Liver (tissue), 9 donors: ENCODE data around the gene IFNW1. TPM values are rescaled to one million over a fixed set of nuclear protein-coding genes. Genes with fewer than 3 reads are reported as not detected.
"Not testable (repeated sequence)": the region's sequence is repeated elsewhere in the genome, so short reads cannot be mapped to it uniquely, and the experiment has no call there.

ENCODE experiments used
- DNase-seq: peaks from one replicate; pipeline ENCODE4 v3.0.0-alpha.2; 2017; ENCODE audit warnings: low spot score
- H3K27ac ChIP-seq, 2 donors: one replicate each; pipeline ENCODE4 v1.7.0; 2013; ENCODE audit warnings: inconsistent platforms in 2 of 2, low read length in 2 of 2, control low read depth in 1 of 2, low read depth in 1 of 2, mild to moderate bottlenecking in 1 of 2
- H3K27me3 ChIP-seq, 4 donors: one replicate each; pipeline versions ENCODE4 v1.6.1 to v1.7.0; 2013; ENCODE audit warnings: low read length in 3 of 4, inconsistent platforms in 1 of 4, mild to moderate bottlenecking in 1 of 4, moderate library complexity in 1 of 4; ENCODE audit not compliant: control insufficient read depth in 4 of 4, insufficient read depth in 4 of 4
- H3K36me3 ChIP-seq, 4 donors: one replicate each; pipeline versions ENCODE4 v1.6.1 to v1.7.0; 2013; ENCODE audit warnings: low read length in 3 of 4, mild to moderate bottlenecking in 3 of 4, low read depth in 1 of 4, moderate library complexity in 1 of 4; ENCODE audit not compliant: control insufficient read depth in 4 of 4, insufficient read depth in 3 of 4
- H3K4me1 ChIP-seq, 4 donors: one replicate each; pipeline versions ENCODE4 v1.6.1 to v1.7.0; 2013; ENCODE audit warnings: low read length in 3 of 4, mild to moderate bottlenecking in 3 of 4, moderate library complexity in 1 of 4; ENCODE audit not compliant: control insufficient read depth in 4 of 4, insufficient read depth in 4 of 4
- H3K4me3 ChIP-seq, 3 donors: one replicate each; pipeline versions ENCODE4 v1.6.1 to v1.7.0; 2013; ENCODE audit warnings: low read length in 3 of 3, control low read depth in 1 of 3, low read depth in 1 of 3, mild to moderate bottlenecking in 1 of 3
- H3K9ac ChIP-seq, 2 donors: one replicate each; pipeline ENCODE4 v1.7.0; 2013; ENCODE audit warnings: low read length in 2 of 2, mild to moderate bottlenecking in 2 of 2, moderate library complexity in 2 of 2, control low read depth in 1 of 2, low read depth in 1 of 2
- H3K9me3 ChIP-seq, 4 donors: one replicate each; pipeline versions ENCODE4 v1.6.1 to v1.7.0; 2013; ENCODE audit warnings: low read length in 3 of 4; ENCODE audit not compliant: control insufficient read depth in 4 of 4
- EGR1 ChIP-seq, 2 donors: IDR thresholded peaks; 2 replicates each; pipeline ENCODE4 v1.6.1; 2016 to 2018; ENCODE audit warnings: antibody characterized with exemption in 2 of 2, low read depth in 2 of 2
- RAD21 ChIP-seq, 2 donors: IDR thresholded peaks; 2 replicates each; pipeline ENCODE4 v1.6.1; 2016; ENCODE audit warnings: antibody characterized with exemption in 2 of 2, mild to moderate bottlenecking in 2 of 2
- TAF1 ChIP-seq: conservative IDR thresholded peaks from 2 replicates; pipeline ENCODE4 v1.6.1; 2016; ENCODE audit warnings: antibody characterized with exemption, mild to moderate bottlenecking
- YY1 ChIP-seq: IDR thresholded peaks from 2 replicates; pipeline ENCODE4 v1.6.1; 2016; ENCODE audit warnings: antibody characterized with exemption, mild to moderate bottlenecking
- WGBS: extraction: QIAGEN DNeasy Blood & Tissue Kit; methylation state at CpG from one replicate; pipeline ENCODE4 v1.1.7; 2013; 5-methylcytosine and 5-hydroxymethylcytosine counted together
- polyA plus RNA-seq, 2 donors: library from polyadenylated mRNA; stranded (reverse) in 1 of 2; unstranded in 1 of 2; fragments of 200-250 nt in 1 of 2; fragments of >200 nt in 1 of 2; fragmentation: Nextera tagmentation in 1 of 2; extraction: Ambion mirVana in 1 of 2; gene quantifications; one replicate each; pipeline versions ENCODE4 v1.2.1 to v1.2.3, GENCODE V29; 2013 to 2015
- total RNA-seq, 2 donors: library from RNA; depleted of rRNA; stranded (reverse); fragments of >200 nt; gene quantifications; one replicate each; pipeline ENCODE4 v1.2.3, GENCODE V29; 2014
- TF ChIP-seq, protein P1 (sequence below): fragments of 150-350 bp; IDR thresholded peaks from 2 replicates; pipeline ENCODE4 v1.5.1; 2017; ENCODE audit warnings: improper control_type of control experiment, low read depth, low read length; ENCODE audit not compliant: missing input control
- TF ChIP-seq, protein P2 (sequence below): IDR thresholded peaks from 2 replicates; pipeline ENCODE4 v1.6.1; 2016; ENCODE audit warnings: antibody characterized with exemption
- TF ChIP-seq, protein P3 (sequence below): IDR thresholded peaks from 2 replicates; pipeline ENCODE4 v1.6.1; 2016; ENCODE audit warnings: antibody characterized with exemption
- donor health status: healthy.
- donor health status: healthy.
- donor health status: healthy.
- donor health status: healthy.
- donor health status: healthy.

Gene IFNW1
- total and polyA plus RNA-seq, 4 donors = not detected

DNA sequence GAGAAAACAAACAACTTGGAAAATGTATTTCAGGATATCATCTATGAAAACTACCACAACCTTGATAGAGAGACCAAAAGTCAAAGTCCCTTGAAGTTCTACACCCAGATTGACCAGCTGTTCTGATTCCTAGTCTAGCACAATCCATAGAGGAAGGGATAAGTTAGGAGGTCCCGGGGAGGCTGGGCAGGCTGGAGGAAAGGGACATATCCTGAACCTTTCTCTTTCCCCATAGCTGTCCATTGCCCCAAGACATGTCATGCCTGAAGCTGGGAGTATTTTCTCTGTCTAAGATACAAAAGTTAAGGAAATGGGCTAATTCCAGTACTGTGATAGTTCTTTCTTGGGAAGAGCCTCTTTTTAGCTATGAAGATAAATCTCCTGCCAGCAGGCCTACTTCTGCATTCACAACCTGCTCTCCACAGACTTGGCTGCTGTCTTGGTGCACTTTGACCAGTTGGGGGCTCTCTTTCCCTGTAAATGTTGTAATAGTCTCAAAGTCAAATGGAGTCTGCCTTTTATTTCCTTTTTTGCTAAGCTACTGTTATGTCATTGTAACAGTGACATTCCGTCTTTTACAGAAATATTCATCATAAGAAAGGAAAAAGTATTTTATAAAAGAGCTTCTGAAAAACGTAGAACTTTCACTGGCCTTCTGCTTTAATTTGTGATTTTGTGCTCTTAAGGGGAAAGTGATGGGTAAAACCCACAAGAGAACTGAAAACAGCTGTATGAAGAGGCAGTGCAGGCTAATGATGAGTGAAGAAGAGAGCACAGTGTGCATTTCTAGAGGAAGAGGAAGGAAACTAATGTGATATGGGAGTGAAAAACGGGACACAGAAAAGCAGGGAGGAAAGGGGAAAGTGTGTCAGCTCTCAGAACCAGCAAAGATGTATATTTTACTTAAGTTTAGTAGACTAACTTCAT is 41.4 kb upstream of the IFNW1 start:
- not testable (repeated sequence) for H3K27me3 ChIP-seq, H3K27ac ChIP-seq, H3K9me3 ChIP-seq, H3K9ac ChIP-seq, H3K4me1 ChIP-seq, DNase-seq, H3K4me3 ChIP-seq, H3K36me3 ChIP-seq
- whole genome bisulfite sequencing = 35% methylated on average over 4 of the region's 4 CpGs
- TF ChIP-seq, protein P1, sequence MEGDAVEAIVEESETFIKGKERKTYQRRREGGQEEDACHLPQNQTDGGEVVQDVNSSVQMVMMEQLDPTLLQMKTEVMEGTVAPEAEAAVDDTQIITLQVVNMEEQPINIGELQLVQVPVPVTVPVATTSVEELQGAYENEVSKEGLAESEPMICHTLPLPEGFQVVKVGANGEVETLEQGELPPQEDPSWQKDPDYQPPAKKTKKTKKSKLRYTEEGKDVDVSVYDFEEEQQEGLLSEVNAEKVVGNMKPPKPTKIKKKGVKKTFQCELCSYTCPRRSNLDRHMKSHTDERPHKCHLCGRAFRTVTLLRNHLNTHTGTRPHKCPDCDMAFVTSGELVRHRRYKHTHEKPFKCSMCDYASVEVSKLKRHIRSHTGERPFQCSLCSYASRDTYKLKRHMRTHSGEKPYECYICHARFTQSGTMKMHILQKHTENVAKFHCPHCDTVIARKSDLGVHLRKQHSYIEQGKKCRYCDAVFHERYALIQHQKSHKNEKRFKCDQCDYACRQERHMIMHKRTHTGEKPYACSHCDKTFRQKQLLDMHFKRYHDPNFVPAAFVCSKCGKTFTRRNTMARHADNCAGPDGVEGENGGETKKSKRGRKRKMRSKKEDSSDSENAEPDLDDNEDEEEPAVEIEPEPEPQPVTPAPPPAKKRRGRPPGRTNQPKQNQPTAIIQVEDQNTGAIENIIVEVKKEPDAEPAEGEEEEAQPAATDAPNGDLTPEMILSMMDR = peak; percentile 14
- TF ChIP-seq RAD21 (IDR thresholded peaks at IDR 0.05) = peak; percentile 16 to 24

DNA sequence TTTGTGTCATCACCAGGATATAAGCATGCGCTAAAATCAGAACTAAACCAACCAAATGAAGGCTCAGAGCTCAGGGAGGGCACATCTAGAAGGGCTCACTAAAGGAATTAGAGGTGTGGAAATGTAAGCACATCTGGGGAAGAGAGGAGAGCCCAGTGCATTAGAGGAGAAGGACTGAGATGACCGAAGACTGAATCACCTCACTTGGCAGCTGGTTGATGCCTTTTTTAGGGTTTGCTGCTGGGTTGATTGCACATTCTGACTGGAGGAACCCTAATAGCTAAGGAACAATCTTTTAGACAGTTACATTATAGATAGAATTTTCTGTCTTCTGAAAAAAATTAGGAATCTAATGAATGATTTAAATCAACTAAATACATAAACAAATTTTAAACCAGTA is 33.0 kb upstream of the IFNW1 start:
- H3K4me3 ChIP-seq = no peak overlapping the region

More for the DNA sequence above, 33.0 kb upstream of the IFNW1 start:
- Histone ChIP-seq H3K27ac (no peak overlapping the region), H3K36me3 (no peaks in the 10 kb centered on the region), H3K9ac (no peak overlapping the region), H3K27me3 (no peaks in the 10 kb centered on the region), H3K9me3 (no peaks in the 10 kb centered on the region), H3K4me1 (no peaks in the 10 kb centered on the region)
- TF ChIP-seq EGR1 (IDR thresholded peaks at IDR 0.05; ENCODE audit: low read depth in 2 of 2) = no peak
- TF ChIP-seq, protein P2, sequence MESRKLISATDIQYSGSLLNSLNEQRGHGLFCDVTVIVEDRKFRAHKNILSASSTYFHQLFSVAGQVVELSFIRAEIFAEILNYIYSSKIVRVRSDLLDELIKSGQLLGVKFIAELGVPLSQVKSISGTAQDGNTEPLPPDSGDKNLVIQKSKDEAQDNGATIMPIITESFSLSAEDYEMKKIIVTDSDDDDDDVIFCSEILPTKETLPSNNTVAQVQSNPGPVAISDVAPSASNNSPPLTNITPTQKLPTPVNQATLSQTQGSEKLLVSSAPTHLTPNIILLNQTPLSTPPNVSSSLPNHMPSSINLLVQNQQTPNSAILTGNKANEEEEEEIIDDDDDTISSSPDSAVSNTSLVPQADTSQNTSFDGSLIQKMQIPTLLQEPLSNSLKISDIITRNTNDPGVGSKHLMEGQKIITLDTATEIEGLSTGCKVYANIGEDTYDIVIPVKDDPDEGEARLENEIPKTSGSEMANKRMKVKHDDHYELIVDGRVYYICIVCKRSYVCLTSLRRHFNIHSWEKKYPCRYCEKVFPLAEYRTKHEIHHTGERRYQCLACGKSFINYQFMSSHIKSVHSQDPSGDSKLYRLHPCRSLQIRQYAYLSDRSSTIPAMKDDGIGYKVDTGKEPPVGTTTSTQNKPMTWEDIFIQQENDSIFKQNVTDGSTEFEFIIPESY = no peak
- TF ChIP-seq, protein P3, sequence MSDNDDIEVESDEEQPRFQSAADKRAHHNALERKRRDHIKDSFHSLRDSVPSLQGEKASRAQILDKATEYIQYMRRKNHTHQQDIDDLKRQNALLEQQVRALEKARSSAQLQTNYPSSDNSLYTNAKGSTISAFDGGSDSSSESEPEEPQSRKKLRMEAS = no peak
- TF ChIP-seq TAF1 = no peak
- TF ChIP-seq RAD21 (IDR thresholded peaks at IDR 0.05) = no peak
- TF ChIP-seq, protein P1 = no peak
- TF ChIP-seq YY1 = no peak
- DNase-seq = no peak
- 81% methylated on average over 2 of the region's 2 CpGs for WGBS
